Neuron (in vitro differentiated cells): ENCODE data around the gene AKAP8.

Experiments used
- H2AFZ ChIP-seq: one replicate; pipeline ENCODE4 v1.6.1; 2013; ENCODE audit warnings: low read depth, mild to moderate bottlenecking, inconsistent platforms, low read length, moderate library complexity
- H3K27me3 ChIP-seq: one replicate; pipeline ENCODE4 v1.6.1; 2013; ENCODE audit warnings: low read length; ENCODE audit not compliant: insufficient read depth
- H3K36me3 ChIP-seq: one replicate; pipeline ENCODE4 v1.6.1; 2013; ENCODE audit warnings: low read length; ENCODE audit not compliant: insufficient read depth
- H3K4me1 ChIP-seq: one replicate; pipeline ENCODE4 v1.6.1; 2013; ENCODE audit warnings: low read length; ENCODE audit not compliant: insufficient read depth
- H3K4me3 ChIP-seq: 2 replicates; pipeline ENCODE4 v1.5.1; 2013; ENCODE audit warnings: mild to moderate bottlenecking, low read length, moderate library complexity
- H3K9me3 ChIP-seq: one replicate; pipeline ENCODE4 v1.6.1; 2013; ENCODE audit warnings: low read length

The AKAP8 gene

DNA sequence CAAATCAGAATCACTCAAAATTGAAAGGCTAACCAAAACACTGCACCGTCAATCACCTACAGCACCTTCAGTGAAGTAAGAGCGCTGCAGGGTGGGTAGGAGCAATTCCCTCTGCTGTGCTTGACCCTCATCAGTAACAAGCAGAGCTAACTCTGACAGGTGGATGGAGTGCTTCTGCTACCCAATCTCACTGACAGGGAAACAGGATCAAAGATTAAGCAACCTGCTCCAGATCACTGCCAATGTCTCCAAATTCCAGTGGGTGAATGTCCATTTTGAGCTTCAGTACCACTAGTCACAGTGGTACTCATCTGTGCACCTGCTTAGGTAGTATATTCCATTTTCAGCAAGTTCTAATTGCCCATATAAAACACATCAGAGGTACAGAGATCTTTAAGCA lies 72.4 kb downstream of the AKAP8 start:
- H3K4me3 ChIP-seq = no peak overlapping the region

DNA sequence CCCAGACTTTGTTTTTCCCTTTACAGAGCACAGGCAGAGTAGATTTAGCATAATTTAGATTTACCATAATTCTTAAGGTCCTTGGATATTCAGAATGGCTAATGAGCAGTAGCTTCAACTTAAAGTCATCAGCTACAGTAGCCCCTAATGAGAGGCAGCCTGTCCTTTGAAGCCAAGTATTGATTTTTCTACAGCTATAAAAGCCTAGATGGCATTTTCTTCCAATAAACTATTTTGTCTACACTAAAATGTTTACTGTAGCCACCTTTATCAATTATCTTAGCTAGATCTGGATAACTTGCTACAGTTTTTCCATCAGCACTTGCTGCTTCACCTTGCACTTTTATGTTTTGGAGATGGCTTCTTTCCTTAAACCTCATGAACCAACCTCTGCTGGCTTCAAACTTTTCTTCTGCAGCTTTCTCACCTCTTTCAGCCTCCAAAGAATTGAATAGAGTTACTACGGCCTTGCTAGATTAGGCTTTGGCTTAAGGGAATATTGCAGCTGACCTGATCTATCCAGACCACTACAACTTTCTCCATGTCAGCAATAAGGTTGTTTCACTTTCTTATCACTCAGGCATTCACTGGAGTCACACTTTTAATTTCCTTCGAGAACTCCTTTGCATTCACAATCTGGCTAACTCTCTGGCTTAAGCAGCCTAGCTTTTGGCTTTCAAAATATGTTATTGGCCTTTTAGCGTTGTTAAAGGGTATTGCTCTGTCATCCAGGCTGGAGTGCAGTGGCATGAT lies 73.8 kb downstream of the AKAP8 start:
- H2AFZ ChIP-seq = no peak overlapping the region
- no peaks in the 10 kb centered on the region for H3K4me1 ChIP-seq
- peaks cover 3% of the 10 kb centered on the region for H3K36me3 ChIP-seq
- H3K9me3 ChIP-seq = peaks cover 25% of the 10 kb centered on the region
- no peaks in the 10 kb centered on the region for H3K27me3 ChIP-seq
- H3K4me3 ChIP-seq = no peak overlapping the region

More for the DNA sequence above, 72.4 kb downstream of the AKAP8 start:
- Histone ChIP-seq H3K36me3 (peaks cover 3% of the 10 kb centered on the region), H3K9me3 (peaks cover 24% of the 10 kb centered on the region), H3K27me3 (no peaks in the 10 kb centered on the region), H2AFZ (no peak overlapping the region), H3K4me1 (no peaks in the 10 kb centered on the region)

- Histone ChIP-seq H3K36me3 (peaks cover 3% of the 10 kb centered on the region), H3K4me1 (no peaks in the 10 kb centered on the region), H2AFZ (no peak overlapping the region), H3K4me3 (no peak overlapping the region), H3K27me3 (no peaks in the 10 kb centered on the region), H3K9me3 (peaks cover 25% of the 10 kb centered on the region)
Observed at GRCh38 chr19:15304140-15304705, 75.4 kb downstream of the AKAP8 start.
